Lung (tissue), 12 donors: ENCODE measurements around the gene PLCD3. TPM values are rescaled to one million over a fixed set of nuclear protein-coding genes. Genes with fewer than 3 reads are reported as not detected.
A peak's percentile ranks its signal among the peaks of the same experiment; 100 is the strongest.

ENCODE experiments used
- ATAC-seq: fragments of 200-7000 bp; cut with Tn5 transposase; one replicate; pipeline ENCODE4 v1.9.1; 2020; ENCODE audit warnings: moderate number of reproducible peaks; ENCODE audit not compliant: insufficient read depth, low FRiP score
- DNase-seq, 3 donors: peaks; one replicate each; pipeline ENCODE4 v3.0.0-alpha.2; 2013 to 2017
- H3K27ac ChIP-seq, 2 donors: one replicate each; pipeline ENCODE4 v1.5.1; 2013; ENCODE audit warnings: mild to moderate bottlenecking in 2 of 2, moderate library complexity in 2 of 2, control low read depth in 1 of 2, inconsistent platforms in 1 of 2, low read depth in 1 of 2, low read length in 1 of 2
- H3K27me3 ChIP-seq, 3 donors: one replicate each; pipeline ENCODE4 v1.5.1; 2013; ENCODE audit warnings: low read length in 2 of 3; ENCODE audit not compliant: control insufficient read depth in 3 of 3, insufficient read depth in 3 of 3
- H3K36me3 ChIP-seq, 4 donors: one replicate each; pipeline ENCODE4 v1.5.1; 2013; ENCODE audit warnings: low read length in 4 of 4, mild to moderate bottlenecking in 1 of 4, moderate library complexity in 1 of 4; ENCODE audit not compliant: control insufficient read depth in 4 of 4, insufficient read depth in 4 of 4
- H3K4me1 ChIP-seq, 5 donors: one replicate each; pipeline ENCODE4 v1.5.1; 2013; ENCODE audit warnings: low read length in 5 of 5, mild to moderate bottlenecking in 2 of 5, moderate library complexity in 1 of 5; ENCODE audit not compliant: control insufficient read depth in 5 of 5, insufficient read depth in 5 of 5
- H3K4me3 ChIP-seq: one replicate; pipeline ENCODE4 v1.5.1; 2013; ENCODE audit warnings: mild to moderate bottlenecking, control low read depth, moderate library complexity
- H3K9ac ChIP-seq, 2 donors: one replicate each; pipeline ENCODE4 v1.5.1; 2013; ENCODE audit warnings: low read length in 2 of 2, control low read depth in 1 of 2; ENCODE audit not compliant: insufficient read depth in 1 of 2
- H3K9me3 ChIP-seq, 4 donors: one replicate each; pipeline ENCODE4 v1.5.1; 2013; ENCODE audit warnings: low read length in 3 of 4, mild to moderate bottlenecking in 1 of 4, moderate library complexity in 1 of 4; ENCODE audit not compliant: control insufficient read depth in 4 of 4, insufficient read depth in 3 of 4
- WGBS, 2 donors: extraction: QIAGEN DNeasy Blood & Tissue Kit; methylation state at CpG; one replicate each; pipeline ENCODE4 v1.1.7; 2013; 5-methylcytosine and 5-hydroxymethylcytosine counted together
- polyA plus RNA-seq, 2 donors: library from polyadenylated mRNA; stranded (reverse); fragments of 200-250 nt; gene quantifications; one replicate each; pipeline ENCODE4 v1.2.1, GENCODE V29; 2013
- total RNA-seq, 2 donors: library from RNA; depleted of rRNA in 1 of 2; stranded (reverse); fragments of >200 nt in 1 of 2; gene quantifications; one replicate each; pipeline ENCODE4 v1.2.1, GENCODE V29; 2014 to 2021
- TF ChIP-seq, protein P1 (sequence below): IDR thresholded peaks from 2 replicates; pipeline ENCODE4 v1.5.1; 2012; ENCODE audit warnings: mild to moderate bottlenecking; ENCODE audit errors: control extremely low read depth, extremely low read depth
- donor health status: control.
- donor health status: control.
- donor health status: Bipolar disorder and iron deficiency.
- donor health status: healthy.
- donor health status: DM: yes; HTN: yes; CAD: no.

Gene PLCD3
- total and polyA plus RNA-seq, 4 donors, result 3.6 to 43.3 (median 18.9) TPM

DNA sequence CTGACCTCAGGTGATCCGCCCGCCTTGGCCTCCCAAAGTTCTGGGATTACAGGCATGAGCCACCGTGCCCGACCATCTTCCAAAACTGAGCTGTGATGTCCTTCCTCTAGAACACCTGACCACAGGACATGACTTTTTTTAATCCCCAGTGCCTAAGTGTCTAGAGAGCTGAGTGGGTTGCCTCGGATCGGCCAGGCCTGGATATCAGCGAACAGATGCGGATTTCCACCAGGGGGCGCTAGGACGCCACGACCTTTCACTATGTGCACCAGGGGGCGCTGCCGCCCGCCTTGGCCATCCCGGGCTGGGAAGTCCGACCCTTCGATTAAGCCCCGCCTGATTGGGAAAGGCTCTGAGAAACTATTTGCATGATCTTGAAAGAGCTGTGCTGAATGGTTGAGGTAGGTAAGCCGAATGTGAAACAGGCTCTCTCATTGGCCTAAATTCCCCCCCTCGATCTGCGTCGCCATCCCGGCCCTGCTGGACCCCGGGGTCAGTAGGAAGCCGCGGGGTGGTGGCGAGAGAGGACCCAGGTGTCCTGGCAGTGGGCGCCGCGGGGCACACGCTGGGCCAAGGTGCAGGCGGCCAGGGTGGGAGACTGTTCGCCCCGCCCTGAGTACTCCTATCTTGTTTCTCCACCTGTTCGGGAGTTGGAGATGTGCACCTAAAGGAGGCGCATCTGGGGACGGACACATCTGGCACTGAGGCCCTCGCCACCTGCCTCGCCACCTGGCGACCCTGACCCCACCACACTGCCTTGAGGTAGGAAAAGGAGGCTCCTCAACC, 3.1 kb upstream of the PLCD3 start, which contains the start of gene ACBD4:
Gene ACBD4 (plus strand): TSS at position 496 of the 786 bp plus-strand sequence. CDS start 458 bp downstream, outside the sequence.
- TF ChIP-seq, protein P1, sequence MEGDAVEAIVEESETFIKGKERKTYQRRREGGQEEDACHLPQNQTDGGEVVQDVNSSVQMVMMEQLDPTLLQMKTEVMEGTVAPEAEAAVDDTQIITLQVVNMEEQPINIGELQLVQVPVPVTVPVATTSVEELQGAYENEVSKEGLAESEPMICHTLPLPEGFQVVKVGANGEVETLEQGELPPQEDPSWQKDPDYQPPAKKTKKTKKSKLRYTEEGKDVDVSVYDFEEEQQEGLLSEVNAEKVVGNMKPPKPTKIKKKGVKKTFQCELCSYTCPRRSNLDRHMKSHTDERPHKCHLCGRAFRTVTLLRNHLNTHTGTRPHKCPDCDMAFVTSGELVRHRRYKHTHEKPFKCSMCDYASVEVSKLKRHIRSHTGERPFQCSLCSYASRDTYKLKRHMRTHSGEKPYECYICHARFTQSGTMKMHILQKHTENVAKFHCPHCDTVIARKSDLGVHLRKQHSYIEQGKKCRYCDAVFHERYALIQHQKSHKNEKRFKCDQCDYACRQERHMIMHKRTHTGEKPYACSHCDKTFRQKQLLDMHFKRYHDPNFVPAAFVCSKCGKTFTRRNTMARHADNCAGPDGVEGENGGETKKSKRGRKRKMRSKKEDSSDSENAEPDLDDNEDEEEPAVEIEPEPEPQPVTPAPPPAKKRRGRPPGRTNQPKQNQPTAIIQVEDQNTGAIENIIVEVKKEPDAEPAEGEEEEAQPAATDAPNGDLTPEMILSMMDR, result peak; percentile 100
- Histone ChIP-seq H3K27ac (peak within 1 kb of the TSS; percentile 18 to 68), H3K9ac (peak within 1 kb of the TSS in 1 of 2 donors; percentile 72), H3K4me3 (peak within 1 kb of the TSS; percentile 60), H3K4me1 (peaks cover 0 to 25% (median 4%) of the 10 kb centered on the region in 5 donors), H3K36me3 (peaks cover 0 to 11% (median 0%) of the 10 kb centered on the region in 4 donors), H3K9me3 (no peaks in the 10 kb centered on the region), H3K27me3 (no peaks in the 10 kb centered on the region)
- ATAC-seq (peak; percentile 83), DNase-seq (peak; percentile 97 to 99 (median 98))
- 5% methylated on average over 40 of the region's 40 CpGs for WGBS, 2 donors

DNA sequence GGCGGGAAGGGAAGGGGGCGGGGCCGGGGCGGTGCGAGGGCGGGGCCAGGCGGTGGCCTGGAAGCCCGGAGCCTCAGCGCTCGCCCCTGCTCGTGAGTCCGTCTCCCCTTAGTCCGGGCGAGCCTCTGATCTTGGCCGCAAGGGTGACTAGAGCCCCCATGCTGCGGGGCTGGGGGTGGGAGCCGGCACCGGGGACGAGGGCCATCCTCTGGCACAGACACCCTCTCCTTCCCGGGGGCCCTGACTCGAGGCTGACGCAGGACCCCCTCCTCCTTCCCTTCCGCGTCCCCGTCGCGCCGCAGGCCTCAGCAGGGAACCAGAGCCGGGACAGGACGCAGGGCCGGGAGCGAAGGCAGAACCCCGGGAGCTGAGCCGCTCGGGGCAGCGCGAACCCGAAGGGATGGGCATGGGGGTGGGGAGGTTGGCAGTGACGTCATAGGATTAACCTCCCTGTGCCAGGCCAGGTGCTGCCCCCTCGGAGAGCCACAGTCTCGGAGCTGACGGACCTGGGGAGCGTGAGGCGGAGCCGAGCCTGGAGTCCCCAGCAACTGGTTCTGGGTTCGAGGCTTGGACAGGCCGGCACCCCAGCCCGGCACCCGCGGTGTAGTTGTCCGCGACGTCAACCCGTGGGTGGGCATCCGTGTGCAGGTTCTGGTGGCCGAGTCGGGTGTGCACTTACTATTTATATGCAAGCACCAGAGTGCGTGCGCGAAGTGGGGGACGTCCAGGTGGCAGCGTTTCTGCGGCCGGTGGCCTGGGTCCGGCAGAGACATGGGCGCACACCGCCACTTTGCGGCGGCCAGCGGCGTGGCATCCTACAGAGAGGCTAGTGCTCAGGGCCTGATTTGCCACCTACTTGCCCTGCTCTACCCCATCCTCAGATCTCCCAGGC, 503 bp upstream of the PLCD3 start:
- H3K4me3 ChIP-seq, result peak overlapping the region; percentile 69
- H3K27me3 ChIP-seq, result no peaks in the 10 kb centered on the region
- ATAC-seq, result peak; percentile 71
- peaks cover 4 to 31% (median 7%) of the 10 kb centered on the region in 5 donors for H3K4me1 ChIP-seq
- H3K9ac ChIP-seq, result peak overlapping the region; percentile 66 to 80
- peak; percentile 88 to 94 (median 88) for DNase-seq
- H3K9me3 ChIP-seq, result no peaks in the 10 kb centered on the region
- 0 to 1% methylated on average over 55 to 71 of the region's 71 CpGs for WGBS, 2 donors
- H3K27ac ChIP-seq, result peak overlapping the region; percentile 87 to 96
- TF ChIP-seq, protein P1, result peak; percentile 94
- H3K36me3 ChIP-seq, result peaks cover 0 to under 1% (median 0%) of the 10 kb centered on the region in 4 donors

DNA sequence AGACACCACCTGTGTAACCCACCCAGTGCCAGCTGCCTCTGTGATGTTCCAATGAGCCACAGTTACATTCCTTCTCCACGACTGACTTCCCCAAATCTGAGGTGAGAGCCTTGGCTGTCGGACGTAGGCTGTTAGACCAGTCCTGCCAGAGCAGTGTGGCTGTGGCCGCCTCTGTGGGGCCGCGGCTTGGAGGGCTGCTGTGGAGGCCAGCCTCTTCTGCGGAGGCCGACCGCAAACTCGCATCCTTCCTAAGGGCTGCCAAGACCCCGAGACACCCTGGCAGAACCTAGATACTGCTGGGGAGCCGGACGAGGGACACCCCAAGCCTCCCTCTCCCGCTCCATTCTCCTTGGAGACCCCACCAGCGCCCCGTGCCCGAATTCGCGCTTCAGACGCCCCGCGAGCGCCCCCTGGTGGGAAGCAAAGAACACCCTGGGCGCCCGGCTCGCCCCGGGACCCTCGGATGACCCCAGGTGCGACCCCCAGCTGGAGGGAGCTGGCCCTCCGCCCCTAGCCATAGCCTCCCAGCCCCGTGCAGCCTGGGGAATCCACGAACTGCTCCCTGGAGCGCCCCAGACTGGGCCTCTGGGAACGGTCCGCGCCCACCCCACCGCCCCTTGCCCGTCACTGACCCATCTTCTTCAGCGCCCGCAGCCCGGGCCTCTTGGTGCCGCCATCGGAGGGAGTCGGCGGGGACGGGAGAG, 547 bp downstream of the PLCD3 start:
- no peaks in the 10 kb centered on the region for H3K9me3 ChIP-seq
- WGBS, 2 donors, result 8 to 11% methylated on average over 37 to 46 of the region's 46 CpGs
- TF ChIP-seq, protein P1, result no peak
- ATAC-seq (no peak), DNase-seq (peak; percentile 44 to 70 (median 64))
- no peaks in the 10 kb centered on the region for H3K27me3 ChIP-seq
- H3K36me3 ChIP-seq, result no peaks in the 10 kb centered on the region
- H3K4me1 ChIP-seq, result peaks cover 4 to 31% (median 9%) of the 10 kb centered on the region in 5 donors
- H3K4me3 ChIP-seq, result peak overlapping the region; percentile 51
- peak overlapping the region; percentile 67 to 94 for H3K27ac ChIP-seq
- H3K9ac ChIP-seq, result peak overlapping the region in 1 of 2 donors; percentile 40
